ENCODE data around the gene PLRG1. TPM values are rescaled to one million over a fixed set of nuclear protein-coding genes. Genes with fewer than 3 reads are reported as not detected.

PLRG1 gene
- total RNA-seq, 4 donors from 2014 or later, result 22.5 to 48.2 (median 42.9) TPM

- no peaks in the 10 kb centered on the region for H3K36me3 ChIP-seq
- H3K27ac ChIP-seq, result no peak overlapping the region
- H3K27me3 ChIP-seq, result no peaks in the 10 kb centered on the region
- H3K4me3 ChIP-seq, result no peak overlapping the region
- intact Hi-C loops (cut with DNase I; ENCODE audit: low total_unique reads) (no loop called here), in situ Hi-C loops (cut with MboI; ENCODE audit: low pct_ligation_motif_present in 1 of 4, low pct_unique_long_range_greater_than_20kb in 1 of 4, low sequenced_read_pairs in 3 of 4) (loop anchor here in 2 of 4 donors (25.0 kb wide), 1 partner anchor 793 kb away; no protein-coding TSS in a partner anchor)
- TF ChIP-seq CTCF (IDR thresholded peaks at IDR 0.05) (no peak), EP300 (IDR thresholded peaks at IDR 0.05; ENCODE audit: low read depth) (no peak), POLR2A (IDR thresholded peaks at IDR 0.05) (no peak), POLR2AphosphoS5 (IDR thresholded peaks at IDR 0.05) (no peak)
- 91% methylated on average over 5 of the region's 5 CpGs for WGBS, 2 donors (ENCODE audit: low coverage in 1 of 2)
- H3K9me3 ChIP-seq, result no peaks in the 10 kb centered on the region
- no peaks in the 10 kb centered on the region for H3K4me1 ChIP-seq
- DNase-seq, result no peak
Observed at GRCh38 chr4:154569584-154569983, 19.4 kb upstream of the PLRG1 start.

GRCh38 chr4:154569028-154569427, 18.8 kb upstream of the PLRG1 start:
- Histone ChIP-seq H3K27me3 (no peaks in the 10 kb centered on the region), H3K4me1 (no peaks in the 10 kb centered on the region), H3K4me3 (no peak overlapping the region), H3K27ac (no peak overlapping the region), H3K36me3 (no peaks in the 10 kb centered on the region), H3K9me3 (no peaks in the 10 kb centered on the region)
- in situ Hi-C loops (cut with MboI; ENCODE audit: low pct_ligation_motif_present in 1 of 4, low pct_unique_long_range_greater_than_20kb in 1 of 4, low sequenced_read_pairs in 3 of 4), result loop anchor here in 2 of 4 donors (25.0 kb wide), 1 partner anchor 793 kb away; no protein-coding TSS in a partner anchor
- intact Hi-C loops (cut with DNase I; ENCODE audit: low total_unique reads), result no loop called here
- no peak for DNase-seq
- 25 to 31% methylated on average over 3 of the region's 3 CpGs for WGBS, 2 donors (ENCODE audit: low coverage in 1 of 2)
- no peak for TF ChIP-seq POLR2AphosphoS5 (IDR thresholded peaks at IDR 0.05)
- no peak for TF ChIP-seq EP300 (IDR thresholded peaks at IDR 0.05; ENCODE audit: low read depth)
- no peak for TF ChIP-seq POLR2A (IDR thresholded peaks at IDR 0.05)
- no peak for TF ChIP-seq CTCF (IDR thresholded peaks at IDR 0.05)

- Histone ChIP-seq H3K27me3 (no peaks in the 10 kb centered on the region), H3K9me3 (no peaks in the 10 kb centered on the region), H3K36me3 (no peaks in the 10 kb centered on the region), H3K4me1 (no peaks in the 10 kb centered on the region), H3K4me3 (no peak overlapping the region), H3K27ac (no peak overlapping the region)
- no peak for DNase-seq
- intact Hi-C loops (cut with DNase I; ENCODE audit: low total_unique reads), result no loop called here
- TF ChIP-seq EP300 (IDR thresholded peaks at IDR 0.05; ENCODE audit: low read depth), result no peak
- no peak for TF ChIP-seq CTCF (IDR thresholded peaks at IDR 0.05)
- no peak for TF ChIP-seq POLR2A (IDR thresholded peaks at IDR 0.05)
- TF ChIP-seq POLR2AphosphoS5 (IDR thresholded peaks at IDR 0.05), result no peak
- WGBS, 2 donors (ENCODE audit: low coverage in 1 of 2), result 78 to 85% methylated on average over 5 of the region's 5 CpGs
- in situ Hi-C loops (cut with MboI; ENCODE audit: low pct_ligation_motif_present in 1 of 4, low pct_unique_long_range_greater_than_20kb in 1 of 4, low sequenced_read_pairs in 3 of 4), result loop anchor here in 2 of 4 donors (25.0 kb wide), 1 partner anchor 796 kb away; no protein-coding TSS in a partner anchor
Observed at GRCh38 chr4:154566639-154567204, 16.5 kb upstream of the PLRG1 start.

- no peak overlapping the region for H3K4me3 ChIP-seq
- no peaks in the 10 kb centered on the region for H3K36me3 ChIP-seq
- TF ChIP-seq POLR2A (IDR thresholded peaks at IDR 0.05) (no peak), EP300 (IDR thresholded peaks at IDR 0.05; ENCODE audit: low read depth) (no peak), POLR2AphosphoS5 (IDR thresholded peaks at IDR 0.05) (no peak), CTCF (IDR thresholded peaks at IDR 0.05) (no peak)
- intact Hi-C loops (cut with DNase I; ENCODE audit: low total_unique reads) (no loop called here), in situ Hi-C loops (cut with MboI; ENCODE audit: low pct_ligation_motif_present in 1 of 4, low pct_unique_long_range_greater_than_20kb in 1 of 4, low sequenced_read_pairs in 3 of 4) (loop anchor here in 2 of 4 donors (25.0 kb wide), 1 partner anchor 797 kb away; no protein-coding TSS in a partner anchor)
- no peak overlapping the region for H3K27ac ChIP-seq
- 87 to 100% methylated on average over 3 to 6 of the region's 6 CpGs for WGBS, 2 donors (ENCODE audit: low coverage in 1 of 2)
- no peaks in the 10 kb centered on the region for H3K27me3 ChIP-seq
- no peaks in the 10 kb centered on the region for H3K4me1 ChIP-seq
- no peak for DNase-seq
- no peaks in the 10 kb centered on the region for H3K9me3 ChIP-seq
Observed at GRCh38 chr4:154565704-154566103, 15.5 kb upstream of the PLRG1 start.

All from transverse colon (tissue), 4 donors.